ENCODE results near the gene GMDS.

GMDS gene

GRCh38 chr6:2055143-2055542 is 190.3 kb downstream of the GMDS start:
- Histone ChIP-seq H3K79me1 (ENCODE audit: low read length) (no peaks in the 10 kb centered on the region), H2AK5ac (ENCODE audit: low read length) (no peak overlapping the region), H2BK12ac (ENCODE audit: low read length) (no peak overlapping the region), H3K4ac (ENCODE audit: low read depth, low read length) (no peak overlapping the region), H3K9ac (ENCODE audit: low read length) (no peak overlapping the region), H3K27ac (ENCODE audit: low read depth, low read length) (no peak overlapping the region), H3K27me3 (ENCODE audit: insufficient read depth, low read length) (no peaks in the 10 kb centered on the region), H2BK5ac (ENCODE audit: low read depth, low read length, poor library complexity) (no peak overlapping the region), H3K4me2 (ENCODE audit: low read length) (no peak overlapping the region), H3K14ac (ENCODE audit: low read length) (no peak overlapping the region), H4K12ac (ENCODE audit: low read depth, low read length) (no peak overlapping the region), H3K79me2 (ENCODE audit: control insufficient read depth, insufficient read depth, low read length, poor library complexity) (no peaks in the 10 kb centered on the region), H3K18ac (ENCODE audit: low read length) (no peak overlapping the region), H4K8ac (ENCODE audit: low read depth, low read length) (no peak overlapping the region), H3K9me3 (ENCODE audit: insufficient read depth, low read depth, low read length) (no peaks in the 10 kb centered on the region), H3K4me3 (ENCODE audit: low read depth, low read length) (no peak overlapping the region), H4K91ac (ENCODE audit: low read depth, low read length) (no peak overlapping the region), H2AFZ (ENCODE audit: insufficient read depth, low read length, poor library complexity) (no peak overlapping the region), H3K4me1 (ENCODE audit: control insufficient read depth in 1 of 2, insufficient read depth in 2 of 2, low read length in 2 of 2) (peaks cover 0 to 2% of the 10 kb centered on the region in 2 experiments), H2BK120ac (ENCODE audit: insufficient read depth, low read length, poor library complexity) (no peak overlapping the region), H3K23ac (ENCODE audit: low read length) (no peak overlapping the region), H3K36me3 (ENCODE audit: control insufficient read depth in 1 of 2, insufficient read depth in 2 of 2, low read length in 2 of 2) (no peaks in the 10 kb centered on the region)
- no CpG with 5 or more reads among the region's 1 CpG for WGBS (ENCODE audit: extremely low coverage, insufficient coverage, insufficient read length)
- no peak for DNase-seq

GRCh38 chr6:2054516-2055067 is 190.8 kb downstream of the GMDS start:
- no peak overlapping the region for H2BK12ac ChIP-seq (ENCODE audit: low read length)
- no CpG with 5 or more reads among the region's 4 CpGs for WGBS (ENCODE audit: extremely low coverage, insufficient coverage, insufficient read length)
- no peak overlapping the region for H2BK120ac ChIP-seq (ENCODE audit: insufficient read depth, low read length, poor library complexity)
- no peak overlapping the region for H3K4me3 ChIP-seq (ENCODE audit: low read depth, low read length)
- no peak overlapping the region for H3K18ac ChIP-seq (ENCODE audit: low read length)
- H3K27ac ChIP-seq (ENCODE audit: low read depth, low read length), result no peak overlapping the region
- no peaks in the 10 kb centered on the region for H3K9me3 ChIP-seq (ENCODE audit: insufficient read depth, low read depth, low read length)
- no peaks in the 10 kb centered on the region for H3K79me2 ChIP-seq (ENCODE audit: control insufficient read depth, insufficient read depth, low read length, poor library complexity)
- no peak overlapping the region for H2AK5ac ChIP-seq (ENCODE audit: low read length)
- H3K14ac ChIP-seq (ENCODE audit: low read length), result no peak overlapping the region
- no peaks in the 10 kb centered on the region for H3K79me1 ChIP-seq (ENCODE audit: low read length)
- no peak overlapping the region for H2BK5ac ChIP-seq (ENCODE audit: low read depth, low read length, poor library complexity)
- H2AFZ ChIP-seq (ENCODE audit: insufficient read depth, low read length, poor library complexity), result no peak overlapping the region
- no peak overlapping the region for H3K4ac ChIP-seq (ENCODE audit: low read depth, low read length)
- no peak overlapping the region for H4K8ac ChIP-seq (ENCODE audit: low read depth, low read length)
- no peaks in the 10 kb centered on the region for H3K36me3 ChIP-seq (ENCODE audit: control insufficient read depth in 1 of 2, insufficient read depth in 2 of 2, low read length in 2 of 2)
- no peak overlapping the region for H3K9ac ChIP-seq (ENCODE audit: low read length)
- H4K12ac ChIP-seq (ENCODE audit: low read depth, low read length), result no peak overlapping the region
- peaks cover 0 to 2% of the 10 kb centered on the region in 2 experiments for H3K4me1 ChIP-seq (ENCODE audit: control insufficient read depth in 1 of 2, insufficient read depth in 2 of 2, low read length in 2 of 2)
- H3K23ac ChIP-seq (ENCODE audit: low read length), result no peak overlapping the region
- no peak overlapping the region for H3K4me2 ChIP-seq (ENCODE audit: low read length)
- H4K91ac ChIP-seq (ENCODE audit: low read depth, low read length), result no peak overlapping the region
- no peak for DNase-seq
- H3K27me3 ChIP-seq (ENCODE audit: insufficient read depth, low read length), result no peaks in the 10 kb centered on the region

GRCh38 chr6:2053691-2054090 is 191.7 kb downstream of the GMDS start:
- H2BK12ac ChIP-seq (ENCODE audit: low read length), result no peak overlapping the region
- no peaks in the 10 kb centered on the region for H3K79me2 ChIP-seq (ENCODE audit: control insufficient read depth, insufficient read depth, low read length, poor library complexity)
- no peaks in the 10 kb centered on the region for H3K9me3 ChIP-seq (ENCODE audit: insufficient read depth, low read depth, low read length)
- no peak overlapping the region for H3K9ac ChIP-seq (ENCODE audit: low read length)
- no peak overlapping the region for H3K14ac ChIP-seq (ENCODE audit: low read length)
- H3K79me1 ChIP-seq (ENCODE audit: low read length), result no peaks in the 10 kb centered on the region
- H2AK5ac ChIP-seq (ENCODE audit: low read length), result no peak overlapping the region
- no peak overlapping the region for H3K23ac ChIP-seq (ENCODE audit: low read length)
- no peak overlapping the region for H2BK5ac ChIP-seq (ENCODE audit: low read depth, low read length, poor library complexity)
- H4K12ac ChIP-seq (ENCODE audit: low read depth, low read length), result no peak overlapping the region
- H3K4ac ChIP-seq (ENCODE audit: low read depth, low read length), result no peak overlapping the region
- H2AFZ ChIP-seq (ENCODE audit: insufficient read depth, low read length, poor library complexity), result no peak overlapping the region
- H3K4me3 ChIP-seq (ENCODE audit: low read depth, low read length), result no peak overlapping the region
- no peak overlapping the region for H3K18ac ChIP-seq (ENCODE audit: low read length)
- DNase-seq, result no peak
- H3K27me3 ChIP-seq (ENCODE audit: insufficient read depth, low read length), result no peaks in the 10 kb centered on the region
- H4K91ac ChIP-seq (ENCODE audit: low read depth, low read length), result no peak overlapping the region
- no peak overlapping the region for H4K8ac ChIP-seq (ENCODE audit: low read depth, low read length)
- no peaks in the 10 kb centered on the region for H3K36me3 ChIP-seq (ENCODE audit: control insufficient read depth in 1 of 2, insufficient read depth in 2 of 2, low read length in 2 of 2)
- no peak overlapping the region for H2BK120ac ChIP-seq (ENCODE audit: insufficient read depth, low read length, poor library complexity)
- H3K4me1 ChIP-seq (ENCODE audit: control insufficient read depth in 1 of 2, insufficient read depth in 2 of 2, low read length in 2 of 2), result peaks cover 0 to 2% of the 10 kb centered on the region in 2 experiments
- no peak overlapping the region for H3K27ac ChIP-seq (ENCODE audit: low read depth, low read length)
- no peak overlapping the region for H3K4me2 ChIP-seq (ENCODE audit: low read length)

GRCh38 chr6:2047855-2048254 is 197.6 kb downstream of the GMDS start:
- Histone ChIP-seq H3K9me3 (ENCODE audit: insufficient read depth, low read depth, low read length) (no peaks in the 10 kb centered on the region), H3K4ac (ENCODE audit: low read depth, low read length) (no peak overlapping the region), H2BK5ac (ENCODE audit: low read depth, low read length, poor library complexity) (no peak overlapping the region), H3K4me2 (ENCODE audit: low read length) (no peak overlapping the region), H4K91ac (ENCODE audit: low read depth, low read length) (no peak overlapping the region), H2AFZ (ENCODE audit: insufficient read depth, low read length, poor library complexity) (no peak overlapping the region), H3K4me1 (ENCODE audit: control insufficient read depth in 1 of 2, insufficient read depth in 2 of 2, low read length in 2 of 2) (peaks cover 0 to 2% of the 10 kb centered on the region in 2 experiments), H3K79me2 (ENCODE audit: control insufficient read depth, insufficient read depth, low read length, poor library complexity) (no peaks in the 10 kb centered on the region), H3K9ac (ENCODE audit: low read length) (no peak overlapping the region), H3K27me3 (ENCODE audit: insufficient read depth, low read length) (no peaks in the 10 kb centered on the region), H3K18ac (ENCODE audit: low read length) (no peak overlapping the region), H2AK5ac (ENCODE audit: low read length) (no peak overlapping the region), H3K14ac (ENCODE audit: low read length) (no peak overlapping the region), H4K12ac (ENCODE audit: low read depth, low read length) (no peak overlapping the region), H2BK12ac (ENCODE audit: low read length) (no peak overlapping the region), H3K4me3 (ENCODE audit: low read depth, low read length) (no peak overlapping the region), H4K8ac (ENCODE audit: low read depth, low read length) (no peak overlapping the region), H3K27ac (ENCODE audit: low read depth, low read length) (no peak overlapping the region), H3K23ac (ENCODE audit: low read length) (no peak overlapping the region), H2BK120ac (ENCODE audit: insufficient read depth, low read length, poor library complexity) (no peak overlapping the region), H3K79me1 (ENCODE audit: low read length) (no peaks in the 10 kb centered on the region), H3K36me3 (ENCODE audit: control insufficient read depth in 1 of 2, insufficient read depth in 2 of 2, low read length in 2 of 2) (no peaks in the 10 kb centered on the region)
- WGBS (ENCODE audit: extremely low coverage, insufficient coverage, insufficient read length), result no CpG with 5 or more reads among the region's 2 CpGs
- DNase-seq, result no peak
